GM08714 (cell line): ENCODE results near the gene NCOA1.
A peak's percentile ranks its signal among the peaks of the same experiment; 100 is the strongest.
"Not testable (repeated sequence)": the region's sequence is repeated elsewhere in the genome, so short reads cannot be mapped to it uniquely, and the experiment has no call there.

Experiments used
- H3K4me3 ChIP-seq: fragments of 200-500 bp; sonication (Bioruptor generic); 2 replicates; pipeline ENCODE4 v1.5.1; 2014; ENCODE audit warnings: mild to moderate bottlenecking, low read length, inconsistent platforms
- ZNF274 ChIP-seq: IDR thresholded peaks from 2 replicates; pipeline ENCODE4 v1.6.1; 2012; ENCODE audit warnings: mild to moderate bottlenecking, low read depth, low read length

The NCOA1 gene

DNA sequence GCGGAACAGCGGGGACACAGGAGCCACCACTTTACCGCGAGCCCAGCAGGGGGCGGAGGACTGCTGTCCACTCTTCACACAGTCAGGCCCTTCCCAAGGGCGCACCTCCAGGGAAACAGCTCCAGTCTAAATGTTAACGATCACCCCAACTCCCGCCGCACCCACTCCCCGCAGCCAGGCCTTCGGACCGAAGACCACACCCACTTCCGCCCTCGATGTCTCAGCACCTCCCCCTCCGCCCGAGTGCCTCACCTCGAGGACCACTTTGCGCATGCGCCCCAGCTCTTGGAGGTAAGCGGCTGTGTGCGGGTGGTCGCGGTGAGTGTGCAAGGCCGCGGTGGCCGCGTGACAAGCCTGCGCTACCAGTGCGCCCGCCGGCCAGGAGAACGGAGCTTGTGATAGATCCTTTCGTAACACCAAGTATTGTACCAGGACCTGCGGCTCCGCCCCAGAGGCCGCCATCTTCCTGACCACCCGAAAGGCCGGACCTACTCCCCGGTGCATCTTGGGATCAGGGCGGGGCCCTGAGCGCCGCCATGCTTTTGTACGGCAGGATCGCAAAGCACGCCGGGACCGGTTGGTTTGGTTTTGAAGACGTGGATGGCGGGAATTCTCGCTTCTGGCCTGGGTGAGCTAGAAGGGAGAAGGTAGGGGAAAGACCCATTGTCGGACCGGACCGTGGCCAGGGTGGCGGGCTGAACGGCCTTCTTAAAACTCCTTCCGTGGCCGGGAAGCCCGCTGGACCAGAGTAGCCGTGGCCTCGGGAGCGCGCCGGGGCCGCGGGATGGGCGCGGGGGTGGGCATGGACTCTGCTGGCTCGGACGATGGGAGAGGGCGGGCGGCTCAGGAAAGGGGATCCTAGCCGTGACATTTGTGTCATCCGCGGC lies 302.1 kb downstream of the NCOA1 start, which contains the start of the genes CENPO and PTRHD1:
TSS of gene CENPO (plus strand) at position 552 of the 887 bp plus-strand sequence. CDS start 495 bp downstream, outside the sequence.
TSS of gene PTRHD1 (minus strand) at position 518 of the 887 bp plus-strand sequence. CDS start at position 504, 14 bp downstream.
- no peak for TF ChIP-seq ZNF274
- peak within 1 kb of the TSS; percentile 90 for H3K4me3 ChIP-seq

DNA sequence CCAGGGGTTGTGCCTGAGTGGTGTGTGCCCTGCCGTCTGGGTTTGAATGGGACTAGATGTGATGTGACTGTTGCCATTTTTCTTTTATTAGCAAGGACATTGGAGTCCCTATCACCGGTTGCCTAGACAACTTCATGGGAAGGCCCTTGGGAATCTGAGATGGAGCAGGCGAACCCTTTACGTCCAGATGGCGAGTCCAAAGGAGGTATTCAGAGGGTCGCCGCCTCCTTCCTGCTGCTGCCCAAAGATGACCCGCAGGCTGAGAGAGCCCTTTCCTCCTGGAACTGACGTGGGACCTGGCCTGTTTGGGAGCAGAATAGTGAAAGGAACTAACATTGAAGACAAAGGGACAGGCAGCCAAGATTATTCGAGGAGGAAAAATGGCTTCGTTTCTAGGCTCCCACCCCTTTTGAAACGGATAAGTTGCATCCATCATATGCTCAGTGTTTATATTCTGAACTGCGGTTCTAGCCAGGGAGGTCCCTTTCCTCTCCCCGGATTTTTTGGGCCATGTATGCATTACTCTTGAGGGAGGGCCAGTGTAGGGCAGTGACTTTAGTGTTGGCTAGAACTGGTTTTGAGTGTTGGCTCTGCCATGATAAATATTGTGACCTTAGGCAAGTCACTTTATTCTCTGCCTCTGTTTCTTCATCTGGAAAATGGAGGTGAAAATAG lies 302.8 kb downstream of the NCOA1 start:
- TF ChIP-seq ZNF274: no peak
- H3K4me3 ChIP-seq: peak overlapping the region; percentile 90

DNA sequence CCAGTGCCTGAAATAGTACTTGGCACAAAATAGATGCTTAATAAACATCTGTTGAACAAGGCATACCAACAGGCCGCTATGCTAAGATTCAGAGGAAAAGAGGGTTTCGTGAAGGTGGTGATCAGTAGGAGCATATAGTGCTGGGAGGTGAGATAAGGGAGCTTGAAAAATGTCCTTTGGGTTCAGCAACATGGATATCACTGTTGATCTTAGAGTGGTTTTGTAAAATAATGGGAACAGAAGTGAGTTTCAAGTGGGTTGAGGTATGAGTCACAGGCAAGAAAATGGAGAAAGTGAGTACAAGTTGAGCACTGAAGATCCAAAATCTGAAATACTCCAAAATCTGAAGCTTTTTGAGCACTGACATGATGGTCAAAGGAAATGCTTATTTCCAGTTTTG lies 306.6 kb downstream of the NCOA1 start:
- no peak overlapping the region for H3K4me3 ChIP-seq
- TF ChIP-seq ZNF274: no peak

DNA sequence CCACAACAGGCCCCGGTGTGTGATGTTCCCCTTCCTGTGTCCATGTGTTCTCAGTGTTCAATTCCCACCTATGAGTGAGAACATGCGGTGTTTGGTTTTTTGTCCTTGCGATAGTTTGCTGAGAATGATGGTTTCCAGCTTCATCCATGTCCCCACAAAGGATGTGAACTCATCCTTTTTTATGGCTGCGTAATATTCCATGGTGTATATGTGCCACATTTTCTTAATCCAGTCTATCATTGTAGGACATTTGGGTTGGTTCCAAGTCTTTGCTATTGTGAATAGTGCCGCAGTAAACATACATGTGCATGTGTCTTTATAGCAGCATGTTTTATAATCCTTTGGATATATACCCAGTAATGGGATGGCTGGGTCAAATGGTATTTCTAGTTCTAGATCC lies 309.4 kb downstream of the NCOA1 start:
- not testable (repeated sequence) for H3K4me3 ChIP-seq

DNA sequence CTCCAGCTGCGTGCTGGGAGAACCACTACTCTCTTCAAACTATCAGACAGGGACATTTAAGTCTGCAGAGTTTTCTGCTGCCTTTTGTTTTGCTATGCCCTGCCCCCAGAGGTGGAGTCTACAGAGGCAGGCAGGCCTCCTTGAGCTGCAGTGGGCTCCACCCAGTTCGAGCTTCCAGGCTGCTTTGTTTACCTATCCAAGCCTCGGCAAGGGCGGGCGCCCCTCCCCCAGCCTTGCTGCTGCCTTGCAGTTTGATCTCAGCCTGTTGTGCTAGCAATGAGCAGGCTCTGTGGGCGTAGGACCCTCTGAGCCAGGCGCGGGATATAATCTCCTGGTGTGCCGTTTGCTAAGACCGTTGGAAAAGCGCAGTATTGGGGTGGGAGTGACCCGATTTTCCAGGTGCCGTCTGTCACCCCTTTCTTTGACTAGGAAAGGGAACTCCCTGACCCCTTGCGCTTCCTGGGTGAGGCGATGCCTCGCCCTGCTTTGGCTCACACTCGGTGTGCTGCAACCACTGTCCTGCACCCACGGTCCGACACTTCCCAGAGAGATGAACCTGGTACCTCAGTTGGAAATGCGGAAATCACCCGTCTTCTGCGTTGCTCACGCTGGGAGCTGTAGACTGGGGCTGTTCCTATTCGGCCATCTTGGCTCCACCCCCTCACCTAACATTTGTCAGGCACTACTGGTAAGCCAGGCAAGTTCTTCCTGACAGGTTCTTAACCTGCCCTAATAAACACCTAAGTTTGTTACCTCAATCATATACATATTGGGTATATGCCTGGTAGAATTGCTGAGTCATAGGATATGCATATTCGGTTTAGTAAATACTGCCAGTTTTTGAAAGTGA lies 315.0 kb downstream of the NCOA1 start:
- H3K4me3 ChIP-seq: not testable (repeated sequence)

DNA sequence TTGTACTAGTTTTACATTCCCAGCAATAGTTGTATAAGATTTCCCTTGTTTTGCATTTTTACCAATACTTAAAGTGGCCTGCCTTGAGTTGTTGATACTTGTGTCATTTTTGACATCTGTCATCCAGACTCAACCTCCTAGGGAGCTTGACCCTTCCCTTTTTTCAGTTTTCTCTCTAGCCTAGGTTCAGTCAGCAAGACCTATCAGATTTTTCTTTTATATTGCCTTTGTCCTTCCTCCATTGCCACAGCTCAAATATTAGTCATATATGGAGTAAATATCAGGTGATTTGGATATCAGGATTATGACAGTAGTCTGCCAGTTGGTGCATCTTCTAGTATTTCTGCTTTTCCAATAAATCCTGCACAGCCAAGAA lies 315.6 kb downstream of the NCOA1 start:
- H3K4me3 ChIP-seq: no peak overlapping the region

DNA sequence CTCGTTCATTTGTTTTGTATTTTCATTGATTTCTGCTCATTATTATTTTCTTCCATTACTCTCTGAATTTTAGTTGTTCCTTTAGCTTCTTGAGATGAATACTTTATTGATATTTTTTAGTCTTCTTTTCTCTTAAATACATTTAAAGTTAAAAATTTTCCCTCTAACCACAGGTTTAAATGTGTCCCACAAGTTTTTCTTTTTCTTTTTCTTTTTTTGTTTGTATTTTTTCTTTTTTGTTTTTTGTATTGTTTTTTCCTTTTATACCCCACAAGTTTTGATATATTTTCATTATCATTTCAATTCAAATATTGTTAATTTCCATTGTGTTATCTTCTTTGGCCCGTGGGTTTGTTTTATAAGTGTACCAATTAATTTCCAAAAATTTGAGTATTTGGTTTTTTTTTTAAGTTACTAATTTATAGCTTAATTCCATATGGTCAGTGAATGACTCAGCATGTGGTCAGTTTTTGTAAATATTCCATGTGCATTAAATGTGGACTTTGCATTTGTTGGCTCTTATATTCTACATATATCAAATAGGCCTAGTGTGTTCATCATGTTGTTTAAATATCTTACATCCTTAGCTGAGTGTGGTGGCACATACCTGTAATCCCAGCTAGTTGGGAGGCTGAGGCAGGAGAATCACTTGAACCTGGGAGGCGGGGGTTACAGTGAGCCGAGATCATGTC lies 318.4 kb downstream of the NCOA1 start:
- H3K4me3 ChIP-seq: no peak overlapping the region
- TF ChIP-seq ZNF274: no peak

More for the DNA sequence above, 315.6 kb downstream of the NCOA1 start:
- TF ChIP-seq ZNF274: no peak

DNA sequence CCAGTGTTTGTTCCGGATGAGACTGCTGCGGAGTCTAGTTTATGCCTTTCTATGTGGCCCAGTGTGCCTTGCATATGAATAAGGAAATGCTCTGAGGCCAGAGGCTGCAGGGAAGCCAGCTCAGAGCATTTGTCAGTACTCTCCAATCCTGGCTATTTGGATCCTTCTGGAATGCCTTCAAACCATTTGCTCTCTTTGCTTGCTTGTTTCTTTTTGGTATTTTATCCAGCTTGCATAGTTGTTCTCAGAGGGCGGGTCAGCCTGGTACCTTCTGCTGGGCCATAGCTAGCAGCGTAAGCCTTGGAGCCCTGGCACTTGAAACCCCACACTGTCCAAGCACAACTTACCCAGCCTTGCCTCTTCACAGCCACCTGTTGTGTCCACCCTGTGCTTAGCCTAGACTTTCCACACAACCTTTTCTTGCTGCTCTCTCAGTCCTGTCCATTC lies 322.7 kb downstream of the NCOA1 start:
- no peak for TF ChIP-seq ZNF274
- no peak overlapping the region for H3K4me3 ChIP-seq

DNA sequence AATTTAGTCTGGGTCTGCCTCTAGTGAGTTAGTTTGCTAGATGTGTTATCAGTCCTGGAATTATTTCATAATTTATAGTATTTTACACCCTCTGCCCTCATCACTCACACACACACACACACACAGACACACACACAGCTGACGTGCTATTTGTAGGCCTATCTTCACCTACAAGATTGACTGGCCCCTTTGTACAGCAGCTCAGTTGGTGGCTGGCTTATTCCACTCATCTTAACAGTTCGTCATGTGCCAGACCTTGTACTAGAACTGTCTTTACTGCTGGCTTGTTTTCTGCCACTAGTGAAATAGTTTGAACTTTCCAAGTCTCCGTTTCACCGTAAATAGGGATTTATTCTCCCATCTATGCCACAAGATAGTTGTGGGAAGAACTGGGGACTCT lies 323.5 kb downstream of the NCOA1 start:
- no peak for TF ChIP-seq ZNF274
- no peak overlapping the region for H3K4me3 ChIP-seq

DNA sequence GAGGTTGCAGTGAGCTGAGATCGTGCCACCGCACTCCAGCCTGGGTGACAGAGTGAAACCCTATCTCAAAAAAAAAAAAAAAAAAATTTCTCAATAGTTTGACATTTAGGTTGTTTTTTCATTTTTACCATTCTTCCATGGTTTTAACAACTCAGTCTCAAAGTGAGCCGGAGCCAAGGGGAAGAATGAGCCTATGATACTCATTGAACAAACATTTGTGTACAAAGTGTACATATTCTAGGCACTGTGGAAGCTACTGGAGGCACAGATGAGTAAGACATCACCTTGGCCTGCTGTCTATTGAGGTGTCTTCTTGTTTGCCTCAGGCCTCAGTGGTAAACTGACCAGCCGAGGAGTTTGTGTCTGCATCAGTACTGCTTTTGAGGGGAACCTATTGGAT lies 324.1 kb downstream of the NCOA1 start:
- no peak for TF ChIP-seq ZNF274
- H3K4me3 ChIP-seq: no peak overlapping the region

DNA sequence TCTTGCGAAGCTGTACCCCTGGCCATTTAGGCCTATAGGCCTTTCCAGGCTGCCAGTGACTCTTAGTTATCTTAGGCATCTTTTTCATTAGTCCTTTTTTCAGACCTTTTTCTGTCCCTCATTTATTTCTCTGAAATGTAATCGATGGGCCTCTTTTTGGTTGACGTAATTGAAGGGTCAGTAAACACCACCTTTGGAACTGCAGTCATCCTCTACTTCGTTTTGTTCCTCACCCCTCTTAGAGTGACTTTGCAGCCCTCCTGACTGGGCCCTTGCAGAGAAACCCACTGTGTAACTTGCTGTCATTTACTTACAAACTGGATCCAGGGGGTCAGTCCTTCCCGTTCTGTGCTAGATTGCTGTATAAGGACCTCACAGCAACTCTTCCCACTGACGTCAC lies 325.4 kb downstream of the NCOA1 start:
- no peak overlapping the region for H3K4me3 ChIP-seq
- no peak for TF ChIP-seq ZNF274

DNA sequence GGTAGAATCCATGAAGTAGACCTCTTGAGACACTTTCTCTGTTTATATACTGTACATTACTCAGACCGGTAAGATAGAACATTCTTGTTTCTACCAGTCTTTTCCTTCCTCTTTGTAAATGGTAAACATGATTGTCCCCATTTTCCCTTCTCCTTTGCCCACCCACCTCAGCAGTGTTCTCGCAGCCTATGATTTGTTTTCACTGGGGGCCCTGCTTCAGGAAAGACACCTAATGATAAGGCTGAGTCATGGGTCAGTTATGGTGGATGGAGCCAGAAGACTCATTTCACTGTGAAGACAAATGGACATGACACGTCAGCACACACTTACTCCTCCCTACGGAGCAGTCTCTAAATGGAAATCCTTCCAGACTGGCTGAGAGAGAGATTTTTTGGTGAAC lies 325.8 kb downstream of the NCOA1 start:
- H3K4me3 ChIP-seq: no peak overlapping the region
- no peak for TF ChIP-seq ZNF274

DNA sequence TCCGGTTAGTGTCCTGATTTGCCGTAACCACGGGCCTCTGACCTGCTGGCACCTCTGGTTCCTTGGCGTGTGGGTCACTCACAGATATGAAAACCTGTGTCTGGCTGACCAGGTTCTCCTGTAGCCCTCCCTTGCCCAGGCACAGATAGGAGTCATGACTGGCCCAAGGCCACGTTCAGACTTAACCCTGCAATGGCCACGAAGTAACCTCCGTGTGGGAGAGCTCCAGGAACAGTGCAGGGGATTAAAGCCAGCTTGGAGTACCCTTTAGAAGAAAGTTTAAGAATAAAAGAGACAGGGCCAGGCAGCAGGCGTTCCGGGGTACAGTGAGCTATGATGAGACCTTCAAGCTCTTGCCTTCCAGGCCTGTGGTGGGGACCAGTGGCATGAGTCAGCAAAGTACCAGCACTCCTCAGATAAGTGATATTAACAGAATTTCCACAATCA lies 327.7 kb downstream of the NCOA1 start:
- no peak overlapping the region for H3K4me3 ChIP-seq
- no peak for TF ChIP-seq ZNF274
